DMS 273 (cell line): ENCODE results near the gene CDK7.
"Not testable (repeated sequence)": the region's sequence is repeated elsewhere in the genome, so short reads cannot be mapped to it uniquely, and the experiment has no call there.

ENCODE experiments used
- DNase-seq: peaks from one replicate; lab custom pipeline; 2025; ENCODE audit not compliant: unreplicated experiment; lab: John Stamatoyannopoulos, UW

CDK7 gene

DNA sequence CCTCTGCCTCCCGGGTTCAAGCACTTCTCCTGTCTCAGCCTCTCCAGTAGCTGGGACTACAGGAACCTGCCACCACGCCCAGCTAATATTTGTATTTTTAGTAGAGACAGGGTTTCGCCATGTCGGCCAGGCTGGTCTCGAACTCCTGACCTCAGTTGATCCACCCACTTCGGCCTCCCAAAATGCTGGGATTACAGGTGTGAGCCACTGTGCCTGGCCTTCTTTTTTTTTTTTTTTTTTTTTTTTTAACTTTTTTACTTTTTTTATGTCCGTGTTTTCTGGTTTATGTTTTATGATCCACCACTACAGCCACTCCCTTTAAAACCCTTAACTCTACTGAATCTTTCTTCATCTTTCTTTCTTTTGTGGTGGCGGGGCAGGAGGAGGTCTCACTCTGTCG, 2.0 kb downstream of the CDK7 start:
- DNase-seq: not testable (repeated sequence)

DNA sequence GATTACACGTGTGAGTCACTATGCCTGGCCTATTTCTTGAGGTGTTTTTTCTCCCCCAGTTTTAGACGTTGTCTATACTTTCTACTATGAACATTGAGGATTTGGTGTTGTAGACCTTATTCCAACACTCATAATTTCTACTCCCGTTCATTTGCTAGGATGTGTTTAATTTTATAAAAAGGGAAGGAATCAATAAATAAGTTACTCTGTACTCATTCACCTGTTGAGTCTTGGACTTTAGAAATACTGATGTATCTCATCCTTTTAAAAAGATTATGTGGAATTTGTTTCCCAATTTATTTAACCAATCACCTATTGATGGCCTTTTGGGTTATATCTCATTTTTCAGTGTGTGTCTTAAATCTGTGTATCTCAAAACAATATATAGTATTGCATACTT, 3.2 kb downstream of the CDK7 start:
- no peak for DNase-seq

DNA sequence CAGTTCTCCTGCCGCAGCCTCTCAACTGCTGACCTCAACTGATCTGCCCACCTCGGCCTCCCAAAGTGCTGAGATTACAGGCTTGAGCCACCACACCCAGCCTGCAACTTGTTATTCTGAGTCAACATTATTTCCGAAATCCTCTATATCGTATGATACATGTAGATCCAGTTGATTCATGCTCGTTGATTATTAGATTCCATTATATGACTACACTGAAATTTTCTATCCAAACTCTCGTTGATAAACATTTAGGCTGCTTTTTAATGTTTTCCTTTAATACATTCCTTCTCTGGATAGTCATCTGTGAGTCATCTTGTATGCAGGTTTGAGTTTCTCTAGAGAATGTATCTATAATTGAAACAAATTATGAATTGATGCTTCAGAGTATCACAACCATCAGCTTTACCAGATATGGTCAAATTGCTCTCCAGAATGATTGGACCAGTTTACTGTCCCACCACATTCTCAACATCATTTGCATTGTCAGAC, 4.1 kb downstream of the CDK7 start:
- DNase-seq: no peak

DNA sequence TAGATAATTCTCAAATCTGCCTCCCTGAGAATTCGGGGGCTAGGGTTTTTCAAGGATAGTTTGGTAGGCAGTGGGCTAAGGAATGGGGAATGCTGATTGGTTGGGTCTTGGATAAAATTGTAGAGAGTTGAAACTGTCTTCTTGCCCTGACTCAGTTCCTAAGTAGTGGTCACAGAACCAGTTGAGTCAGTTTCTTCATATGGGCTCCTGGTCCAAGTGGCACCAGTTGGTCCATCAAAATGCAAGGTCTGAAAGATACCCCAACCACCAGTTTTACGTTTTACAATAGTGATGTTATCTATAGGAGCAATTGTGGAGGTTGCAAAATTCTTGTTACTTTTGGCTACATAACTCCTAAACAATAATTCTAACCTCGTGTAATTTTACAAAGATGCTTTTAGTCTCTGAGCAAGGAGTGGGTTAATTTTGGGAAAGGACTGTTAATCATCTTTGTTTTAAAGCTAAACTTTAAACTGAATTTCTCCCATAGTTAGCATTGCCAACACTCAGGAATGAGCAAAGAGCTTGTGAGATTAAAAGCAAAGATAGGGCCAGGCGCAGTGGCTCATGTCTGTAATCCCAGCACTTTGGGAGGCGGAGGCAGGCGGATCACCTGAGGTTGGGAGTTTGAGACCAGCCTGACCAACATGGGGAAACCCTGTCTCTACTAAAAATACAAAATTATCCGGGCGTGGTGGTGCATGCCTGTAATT, 7.7 kb downstream of the CDK7 start:
- no peak for DNase-seq

DNA sequence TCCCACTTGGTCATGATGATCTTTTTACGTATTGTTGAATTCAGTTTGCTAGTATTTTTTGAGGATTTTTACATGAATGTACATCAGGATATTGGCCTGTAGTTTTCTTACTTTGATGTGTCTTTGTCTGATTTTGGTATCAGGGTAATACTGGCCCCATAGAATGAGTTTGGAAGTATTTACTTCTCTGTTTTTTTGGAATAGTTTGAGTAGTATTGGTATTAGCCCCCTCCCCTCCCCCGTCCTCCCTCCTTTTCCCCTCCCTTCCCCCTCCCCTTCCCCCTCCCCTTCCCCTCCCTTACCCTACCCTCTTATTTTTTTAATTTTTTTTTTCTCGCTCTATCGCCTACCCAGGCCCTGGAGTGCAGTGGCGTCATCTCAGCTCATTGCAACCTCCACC, 10.3 kb downstream of the CDK7 start:
- no peak for DNase-seq

DNA sequence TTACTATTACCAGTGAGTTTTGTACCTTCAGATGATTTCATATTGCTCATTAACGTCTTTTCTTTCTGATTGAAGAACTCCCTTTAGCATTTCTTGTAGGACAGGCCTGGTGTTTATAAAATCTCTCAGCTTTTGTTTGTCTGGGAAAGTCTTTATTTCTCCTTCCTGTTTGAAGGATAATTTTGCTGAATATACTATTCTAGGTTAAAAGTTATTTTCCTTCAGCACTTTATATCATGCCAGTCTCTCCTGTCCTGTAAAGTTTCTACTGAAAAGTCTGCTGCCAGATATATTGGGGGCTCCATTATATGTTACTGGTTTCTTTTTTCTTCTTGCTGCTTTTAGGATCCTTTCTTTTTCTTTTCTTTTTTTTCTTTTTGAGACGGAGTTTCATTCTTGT, 13.3 kb downstream of the CDK7 start:
- no peak for DNase-seq

DNA sequence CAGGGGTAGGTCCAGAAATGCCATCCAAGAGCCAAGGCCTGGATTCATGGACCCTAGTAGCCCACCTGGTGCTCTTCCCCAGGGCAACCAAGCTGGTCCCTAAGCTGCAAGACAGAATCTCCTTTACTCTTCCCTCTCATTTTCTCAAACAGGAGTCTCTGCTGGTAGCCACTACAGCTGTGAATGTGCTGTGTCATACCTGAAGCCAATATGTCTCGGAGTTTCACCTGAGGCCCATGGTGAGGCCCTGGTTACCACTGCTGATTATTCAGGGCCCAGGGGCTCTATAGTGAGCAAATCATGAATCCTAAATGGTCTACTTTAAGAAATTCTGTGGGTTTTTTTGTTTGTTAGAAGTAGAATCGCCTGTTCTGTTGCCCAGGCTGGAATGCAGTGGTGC, 15.9 kb downstream of the CDK7 start:
- DNase-seq: no peak

DNA sequence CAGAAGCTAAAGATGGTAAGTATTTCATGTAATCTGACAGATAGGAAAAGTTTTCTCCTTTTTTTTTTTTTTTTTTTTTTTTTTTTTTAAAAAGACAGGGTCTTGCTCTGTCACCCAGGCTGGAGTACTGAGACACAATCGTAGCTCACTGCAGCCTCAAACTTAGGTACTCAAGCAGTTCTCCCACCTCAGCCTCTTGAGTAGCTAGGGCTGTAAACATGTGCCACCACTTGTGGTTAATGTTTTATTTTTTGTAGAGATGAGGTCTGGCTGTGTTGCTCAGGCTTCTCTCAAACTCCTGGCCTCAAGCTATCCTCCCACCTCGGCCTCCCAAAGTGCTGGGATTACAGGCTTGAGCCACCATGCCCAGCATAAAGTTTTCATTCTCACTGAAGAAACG, 17.8 kb downstream of the CDK7 start:
- DNase-seq: no peak

DNA sequence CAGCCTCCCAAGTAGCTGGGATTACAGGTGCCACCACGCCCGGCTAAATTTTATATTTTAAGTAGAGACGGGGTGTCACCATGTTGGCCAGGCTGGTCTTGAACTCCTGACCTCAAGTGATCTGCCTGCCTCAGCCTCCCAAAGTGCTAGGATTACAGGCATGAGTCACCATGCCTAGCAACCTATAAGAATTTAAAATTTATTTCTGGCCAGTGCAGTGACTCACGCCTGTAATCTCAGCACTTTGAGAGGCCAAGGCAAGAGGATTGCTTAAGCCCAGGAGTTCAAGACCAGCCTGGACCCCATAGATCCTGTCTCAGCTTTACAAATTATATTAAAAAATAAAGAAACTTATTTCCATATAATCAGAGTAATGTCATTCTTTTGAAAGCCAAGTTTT, 21.3 kb downstream of the CDK7 start:
- not testable (repeated sequence) for DNase-seq

DNA sequence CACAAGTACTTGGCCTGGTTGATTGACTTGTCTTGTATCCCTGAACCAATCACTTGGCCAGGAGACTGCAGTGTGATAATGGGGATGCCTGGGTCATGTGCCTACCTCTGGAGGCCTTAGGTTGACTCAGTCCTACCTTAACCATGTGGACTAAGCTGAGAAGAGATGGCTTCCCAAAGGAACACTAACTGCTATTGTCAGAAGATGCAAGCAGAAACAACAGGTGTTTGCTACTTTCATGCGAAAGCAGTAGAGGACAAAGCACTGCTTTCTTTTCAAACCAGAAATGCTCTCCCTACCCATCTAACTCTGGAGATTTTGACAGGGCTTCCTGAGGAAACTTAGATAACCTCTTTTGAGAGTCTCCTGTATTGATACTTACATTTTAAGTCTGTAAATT, 22.9 kb downstream of the CDK7 start:
- DNase-seq: no peak

DNA sequence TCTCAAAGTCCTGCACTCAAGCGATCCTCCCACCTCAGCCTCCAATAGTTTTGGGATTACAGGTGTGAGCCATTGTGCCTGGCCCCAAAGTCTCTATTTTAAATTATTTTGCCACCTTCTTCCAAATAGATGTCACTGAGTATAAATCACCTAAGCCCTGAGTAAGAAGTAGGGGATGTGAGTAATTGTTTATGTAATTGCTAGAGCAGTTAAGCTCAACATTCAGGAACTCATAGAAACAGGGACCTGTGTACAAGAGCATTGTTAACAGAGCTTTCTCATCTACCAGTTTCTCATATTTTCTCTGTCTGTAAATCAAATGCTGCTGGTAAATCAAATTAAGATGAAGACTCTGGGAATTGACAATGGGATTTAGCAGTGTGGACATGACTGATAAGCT, 26.3 kb downstream of the CDK7 start:
- DNase-seq: no peak

DNA sequence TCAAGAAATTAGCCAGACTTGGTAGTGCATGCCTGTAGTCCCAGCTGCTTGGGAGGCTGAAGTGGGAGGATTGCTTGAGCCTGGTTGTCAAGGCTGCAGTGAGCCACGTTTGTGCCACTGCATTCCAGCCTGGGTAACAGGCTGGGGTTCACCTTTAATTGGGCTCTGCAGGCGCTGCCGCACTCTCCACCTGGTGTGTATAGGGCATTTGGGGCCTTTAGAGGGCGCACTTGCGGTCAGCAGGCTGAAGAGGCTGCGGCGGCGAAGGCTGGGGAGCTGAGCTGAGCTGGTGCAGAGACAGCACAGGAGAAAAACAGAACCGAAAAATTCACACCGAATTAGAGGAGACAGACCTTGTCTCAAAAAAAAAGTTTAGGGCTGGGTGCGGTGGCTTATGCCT, 31.2 kb downstream of the CDK7 start:
- DNase-seq: peak; percentile 41

DNA sequence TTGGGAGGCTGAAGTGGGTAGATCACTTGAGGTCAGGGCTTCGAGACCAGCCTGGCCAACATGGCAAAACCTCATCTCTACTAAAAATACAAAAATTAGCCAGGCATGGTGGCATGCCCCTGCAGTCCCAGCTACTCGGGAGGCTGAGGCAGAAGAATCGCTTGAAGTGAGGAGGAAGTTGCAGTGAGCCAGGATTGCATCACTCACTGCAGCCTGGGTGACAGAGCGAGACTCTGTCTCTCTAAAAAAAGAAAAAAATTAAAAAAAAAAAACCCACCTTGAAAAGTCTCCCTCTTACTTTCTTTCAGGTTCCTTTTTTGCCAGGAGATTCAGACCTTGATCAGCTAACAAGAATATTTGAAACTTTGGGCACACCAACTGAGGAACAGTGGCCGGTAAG, 34.2 kb downstream of the CDK7 start:
- no peak for DNase-seq

DNA sequence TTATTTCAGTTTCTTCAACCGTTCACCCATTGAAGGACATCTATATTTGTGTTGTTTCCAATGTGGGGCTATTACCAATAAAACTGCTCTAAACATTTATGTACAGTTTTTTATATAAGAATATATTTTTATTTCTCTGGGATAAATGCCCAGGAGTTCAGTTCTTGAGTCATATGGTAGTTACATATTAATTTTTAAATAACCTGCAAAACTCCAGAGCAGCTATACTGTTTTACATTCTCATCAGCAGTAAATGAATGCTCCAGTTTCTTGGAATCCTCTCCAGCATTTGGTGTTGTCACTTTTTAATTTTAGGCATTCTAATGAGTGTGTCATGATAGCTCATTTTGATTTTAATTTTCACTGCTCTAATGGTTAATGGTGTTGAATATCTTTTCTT, 36.2 kb downstream of the CDK7 start:
- DNase-seq: no peak

DNA sequence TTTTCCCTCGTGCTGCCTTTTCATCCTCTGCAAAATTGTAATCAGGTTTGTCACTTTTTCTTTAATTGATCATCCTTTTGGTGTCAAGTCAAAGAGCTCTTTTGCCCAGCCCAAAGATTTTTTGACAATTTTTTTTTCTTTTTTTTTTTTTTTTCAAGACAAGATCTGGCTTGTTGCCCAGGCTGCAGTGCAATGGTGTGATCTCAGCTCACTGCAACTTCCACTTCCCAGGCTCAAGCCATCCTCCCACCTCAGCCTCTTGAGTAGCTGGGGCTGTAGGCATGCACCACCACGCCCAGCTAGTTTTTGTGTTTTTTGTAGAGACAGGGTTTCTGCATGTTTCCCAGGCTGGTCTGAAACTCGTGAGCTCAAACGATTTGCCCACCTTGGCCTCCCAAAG, 36.7 kb downstream of the CDK7 start:
- DNase-seq: no peak

DNA sequence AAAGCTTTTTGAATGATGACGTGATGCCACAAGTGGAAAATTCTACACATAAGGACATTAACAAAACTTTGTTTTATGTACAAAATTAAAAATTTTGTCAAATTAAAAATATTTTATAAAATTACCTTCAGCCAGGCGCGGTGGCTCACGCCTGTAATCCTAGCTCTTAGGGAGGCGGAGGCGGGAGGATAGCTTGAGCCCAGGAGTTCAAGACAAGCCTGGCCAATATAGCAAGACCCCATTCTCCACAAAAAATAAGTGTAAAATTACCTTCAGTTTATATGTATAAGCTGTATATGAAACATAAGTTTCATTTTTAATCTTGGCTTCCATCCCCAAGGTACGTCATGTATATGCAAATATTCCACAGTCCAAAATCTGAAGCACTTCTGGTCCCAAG, 40.9 kb downstream of the CDK7 start:
- no peak for DNase-seq

DNA sequence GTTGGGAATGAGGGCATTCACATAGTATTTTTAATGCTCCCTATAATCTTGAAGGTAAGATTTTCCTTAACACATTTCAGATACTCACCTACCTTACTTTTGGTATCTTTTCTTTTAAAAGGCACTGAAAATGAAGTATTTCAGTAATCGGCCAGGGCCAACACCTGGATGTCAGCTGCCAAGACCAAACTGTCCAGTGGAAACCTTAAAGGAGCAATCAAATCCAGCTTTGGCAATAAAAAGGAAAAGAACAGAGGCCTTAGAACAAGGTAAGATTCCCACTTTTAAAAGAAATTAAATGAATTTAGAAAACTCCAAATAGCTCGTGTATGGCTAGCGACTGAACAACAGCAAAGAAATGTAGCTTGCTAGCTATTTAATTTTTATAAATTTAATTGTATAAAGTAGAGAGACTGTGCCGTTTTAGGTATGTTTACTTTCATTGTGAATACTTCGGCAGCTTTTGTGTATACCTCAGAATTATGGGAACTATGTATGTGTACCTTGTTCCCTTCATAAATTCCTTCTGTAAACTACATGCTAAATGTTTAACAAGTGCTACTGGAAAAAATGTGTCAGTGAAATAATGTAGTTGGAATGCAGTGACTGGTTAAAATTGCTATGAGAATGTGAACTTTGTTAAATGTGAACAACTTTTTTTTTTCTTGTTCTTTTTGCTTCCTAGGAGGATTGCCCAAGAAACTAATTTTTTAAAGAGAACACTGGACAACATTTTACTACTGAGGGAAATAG, 41.9 kb downstream of the CDK7 start:
- DNase-seq: no peak

DNA sequence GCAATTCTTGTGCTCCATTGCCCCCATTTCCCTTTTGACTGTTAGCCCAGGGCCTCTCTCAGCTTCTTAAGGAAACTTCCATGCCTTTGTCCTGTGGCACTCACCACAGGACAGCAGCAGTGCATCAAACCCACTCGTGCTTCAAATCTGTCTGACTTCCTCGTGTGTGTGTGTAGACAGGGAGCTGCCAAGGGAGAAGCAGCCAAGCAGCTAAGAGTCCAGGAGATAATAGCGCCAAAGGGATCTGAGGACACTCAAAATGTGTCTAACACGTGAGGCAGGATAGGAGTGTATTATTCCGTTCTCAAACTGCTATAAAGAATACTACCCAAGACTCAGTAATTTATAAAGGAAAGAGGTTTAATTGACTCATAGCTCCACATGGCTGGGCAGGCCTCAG, 44.8 kb downstream of the CDK7 start:
- no peak for DNase-seq

DNA sequence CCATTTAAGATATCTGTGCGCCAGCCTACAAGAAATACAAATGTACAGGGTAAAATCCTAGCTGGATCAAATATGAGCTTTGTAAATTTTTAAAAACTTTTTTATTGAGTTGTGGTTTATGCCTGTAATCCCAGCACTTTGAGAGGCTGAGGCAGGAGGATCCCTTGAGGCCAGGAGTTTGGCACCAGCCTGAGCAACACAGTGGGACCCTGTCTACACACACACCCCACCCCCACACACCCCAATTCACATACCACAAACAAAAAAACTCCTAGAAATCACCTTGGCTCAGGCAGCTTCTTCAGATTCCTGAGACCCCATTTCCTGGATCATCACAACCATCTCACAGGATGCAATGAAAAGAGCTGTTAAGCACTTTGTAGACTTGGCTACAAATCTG, 46.4 kb downstream of the CDK7 start:
- DNase-seq: no peak

DNA sequence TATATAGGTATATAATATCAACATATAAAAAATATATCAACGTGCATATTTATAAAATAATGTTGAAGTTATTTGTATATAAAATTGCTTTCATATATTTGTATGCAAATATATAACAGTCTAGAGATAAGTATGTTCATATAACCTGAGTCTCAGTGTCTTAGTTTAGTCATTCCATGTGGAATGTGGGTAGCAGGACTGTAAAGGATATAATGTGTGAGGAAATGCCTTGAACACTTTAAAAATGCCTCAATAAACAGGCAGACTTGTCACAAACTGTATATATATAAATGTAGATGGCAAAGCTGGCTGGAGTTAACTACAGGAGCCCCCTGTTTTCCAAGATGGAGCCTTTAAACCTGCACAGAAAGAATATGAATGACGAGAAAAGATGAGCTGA, 49.5 kb downstream of the CDK7 start:
- DNase-seq: no peak

DNA sequence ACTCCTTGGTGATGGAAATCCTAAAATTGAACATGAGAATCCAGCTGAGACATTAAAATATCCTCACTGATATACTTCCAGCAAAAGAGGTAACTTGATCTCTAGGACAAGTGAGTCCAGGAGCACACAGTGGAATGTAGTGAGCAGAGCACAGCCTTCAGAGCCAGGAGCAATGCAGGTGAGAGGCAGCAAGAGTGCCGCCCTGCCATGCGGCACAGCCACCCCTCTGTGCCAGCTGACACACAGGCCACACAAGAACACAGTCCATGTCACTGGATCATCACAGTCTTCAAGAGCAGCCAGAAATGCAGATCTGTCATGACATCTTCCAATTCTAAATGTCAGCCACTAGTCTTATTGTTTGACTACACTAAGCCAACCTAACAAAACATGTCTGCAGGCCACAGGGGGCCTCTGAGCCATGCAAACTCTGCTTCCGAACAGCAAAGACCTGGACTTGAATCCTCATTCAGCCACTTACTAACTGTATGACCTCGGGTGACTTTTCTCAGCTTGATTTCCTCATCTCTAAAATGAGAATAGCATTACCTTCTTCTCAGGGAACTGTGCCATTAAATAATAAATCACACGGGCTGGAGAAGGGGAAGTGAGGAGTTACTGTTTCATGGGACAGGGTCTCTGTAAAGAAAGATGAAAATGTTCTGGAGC, 50.9 kb downstream of the CDK7 start:
- DNase-seq: no peak

DNA sequence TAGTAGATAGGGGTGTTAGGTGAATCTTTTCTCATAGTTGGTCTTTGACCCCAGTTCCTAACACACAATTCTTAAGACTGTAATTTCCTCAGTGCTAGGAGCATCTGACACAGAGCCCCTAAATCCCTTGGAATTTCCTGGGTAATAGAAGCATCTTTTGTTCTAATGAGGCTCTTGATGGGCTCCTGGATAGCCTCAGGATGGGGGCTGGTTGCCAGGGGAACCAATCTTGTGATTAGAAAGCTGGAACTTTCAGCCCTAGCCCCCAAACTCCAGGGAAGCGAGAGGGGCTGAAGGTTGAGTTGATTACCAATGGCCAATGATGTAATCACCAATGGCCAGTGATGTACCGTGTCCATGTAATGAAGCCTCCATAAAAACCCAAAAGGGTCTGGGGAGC, 53.4 kb downstream of the CDK7 start:
- no peak for DNase-seq
